ENCODE results near the gene CAPNS2. TPM values are rescaled to one million over a fixed set of nuclear protein-coding genes. Genes with fewer than 3 reads are reported as not detected.

The CAPNS2 gene
- total and polyA plus RNA-seq, 11 donors: 0.72 TPM; not detected in 10

DNA sequence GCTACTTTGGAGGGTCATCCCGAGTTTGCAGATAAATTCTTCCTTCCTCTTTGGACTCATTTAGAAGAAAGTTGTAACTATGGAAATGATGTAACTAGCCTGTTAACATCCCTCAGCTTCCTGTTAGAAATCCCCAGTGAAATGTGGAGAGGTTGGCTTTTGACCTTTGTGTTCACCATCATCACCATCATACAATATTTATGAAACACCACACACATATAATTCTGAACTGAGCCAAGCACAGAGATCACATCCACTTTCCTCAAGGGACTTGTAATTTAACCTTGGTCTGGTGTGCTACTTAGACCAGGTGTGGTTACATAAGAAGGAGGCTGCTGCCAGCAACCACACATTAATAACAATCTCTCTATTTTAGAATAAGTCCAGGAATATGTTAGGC lies 2.5 kb downstream of the CAPNS2 start:
- no peaks in the 10 kb centered on the region for H3K9me3 ChIP-seq
- ATAC-seq (peak in 2 of 4 donors; percentile 60 to 65), DNase-seq (no peak)
- no peaks in the 10 kb centered on the region for H3K27me3 ChIP-seq
- no peak overlapping the region for H3K4me3 ChIP-seq
- H3K36me3 ChIP-seq: no peaks in the 10 kb centered on the region
- H3K4me1 ChIP-seq: peaks cover 0 to 63% (median 17%) of the 10 kb centered on the region in 12 donors
- peak overlapping the region in 1 of 12 donors; percentile 21 for H3K27ac ChIP-seq
- TF ChIP-seq, protein P1, sequence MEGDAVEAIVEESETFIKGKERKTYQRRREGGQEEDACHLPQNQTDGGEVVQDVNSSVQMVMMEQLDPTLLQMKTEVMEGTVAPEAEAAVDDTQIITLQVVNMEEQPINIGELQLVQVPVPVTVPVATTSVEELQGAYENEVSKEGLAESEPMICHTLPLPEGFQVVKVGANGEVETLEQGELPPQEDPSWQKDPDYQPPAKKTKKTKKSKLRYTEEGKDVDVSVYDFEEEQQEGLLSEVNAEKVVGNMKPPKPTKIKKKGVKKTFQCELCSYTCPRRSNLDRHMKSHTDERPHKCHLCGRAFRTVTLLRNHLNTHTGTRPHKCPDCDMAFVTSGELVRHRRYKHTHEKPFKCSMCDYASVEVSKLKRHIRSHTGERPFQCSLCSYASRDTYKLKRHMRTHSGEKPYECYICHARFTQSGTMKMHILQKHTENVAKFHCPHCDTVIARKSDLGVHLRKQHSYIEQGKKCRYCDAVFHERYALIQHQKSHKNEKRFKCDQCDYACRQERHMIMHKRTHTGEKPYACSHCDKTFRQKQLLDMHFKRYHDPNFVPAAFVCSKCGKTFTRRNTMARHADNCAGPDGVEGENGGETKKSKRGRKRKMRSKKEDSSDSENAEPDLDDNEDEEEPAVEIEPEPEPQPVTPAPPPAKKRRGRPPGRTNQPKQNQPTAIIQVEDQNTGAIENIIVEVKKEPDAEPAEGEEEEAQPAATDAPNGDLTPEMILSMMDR (IDR thresholded peaks at IDR 0.05): no peak
- TF ChIP-seq POLR2A (IDR thresholded peaks at IDR 0.05): no peak
- intact Hi-C loops (cut with DNase I): no loop called here
- WGBS, 4 donors: 23 to 38% (median 35%) methylated on average over 1 of the region's 1 CpG

DNA sequence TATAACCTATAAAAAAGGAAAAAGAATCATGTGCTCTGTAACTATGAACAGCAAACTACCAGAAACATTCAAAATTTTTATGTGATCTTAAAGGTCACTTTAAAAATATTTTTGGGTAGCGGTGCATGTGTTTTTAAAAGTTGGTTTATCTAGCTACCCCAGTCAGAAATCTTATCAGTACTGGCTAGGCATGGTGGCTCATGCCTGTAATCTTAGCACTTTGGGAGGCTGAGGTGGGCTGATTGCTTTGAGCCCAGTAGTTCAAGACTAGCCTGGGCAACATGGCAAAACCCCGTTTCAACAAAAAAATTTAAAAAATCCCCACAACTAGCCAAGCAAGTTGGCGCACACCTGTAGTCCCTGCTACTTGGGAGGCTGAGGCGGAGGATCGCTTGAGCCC lies 3.7 kb downstream of the CAPNS2 start:
- peaks cover 0 to 2% (median 0%) of the 10 kb centered on the region in 9 donors for H3K36me3 ChIP-seq
- peaks cover 0 to 63% (median 19%) of the 10 kb centered on the region in 12 donors for H3K4me1 ChIP-seq
- no peak for TF ChIP-seq POLR2A (IDR thresholded peaks at IDR 0.05)
- TF ChIP-seq, protein P1 (IDR thresholded peaks at IDR 0.05): no peak
- H3K9me3 ChIP-seq: no peaks in the 10 kb centered on the region
- H3K27me3 ChIP-seq: no peaks in the 10 kb centered on the region
- ATAC-seq (no peak), DNase-seq (no peak)
- no peak overlapping the region for H3K4me3 ChIP-seq
- H3K27ac ChIP-seq: no peak overlapping the region
- intact Hi-C loops (cut with DNase I): loop anchor here in 1 of 10 donors (10.0 kb wide), 1 partner anchor 95 kb away; no protein-coding TSS in a partner anchor
- WGBS, 4 donors: 77 to 94% (median 87%) methylated on average over 5 of the region's 5 CpGs

- peaks cover 0 to 5% (median 0%) of the 10 kb centered on the region in 9 donors for H3K36me3 ChIP-seq
- H3K4me3 ChIP-seq: no peak overlapping the region
- 0 to 97% (median 69%) methylated on average over 1 of the region's 1 CpG for WGBS, 4 donors
- TF ChIP-seq, protein P1 (IDR thresholded peaks at IDR 0.05): no peak
- DNase-seq (no peak), ATAC-seq (no peak)
- no peaks in the 10 kb centered on the region for H3K27me3 ChIP-seq
- H3K27ac ChIP-seq: no peak overlapping the region
- H3K4me1 ChIP-seq: peaks cover 0 to 56% (median 20%) of the 10 kb centered on the region in 12 donors
- intact Hi-C loops (cut with DNase I): loop anchor here in 1 of 10 donors (10.0 kb wide), 1 partner anchor 93 kb away; no protein-coding TSS in a partner anchor
- H3K9me3 ChIP-seq: no peaks in the 10 kb centered on the region
Observed at GRCh38 chr16:55571191-55571897, 4.9 kb downstream of the CAPNS2 start.

GRCh38 chr16:55572439-55572838 lies 6.0 kb downstream of the CAPNS2 start:
- H3K4me3 ChIP-seq: no peak overlapping the region
- no peak for TF ChIP-seq POLR2A (IDR thresholded peaks at IDR 0.05)
- TF ChIP-seq, protein P1 (IDR thresholded peaks at IDR 0.05): no peak
- no peak for DNase-seq
- no peaks in the 10 kb centered on the region for H3K9me3 ChIP-seq
- peaks cover 0 to 53% (median 15%) of the 10 kb centered on the region in 12 donors for H3K4me1 ChIP-seq
- intact Hi-C loops (cut with DNase I): loop anchor here in 1 of 10 donors (10.0 kb wide), 1 partner anchor 92 kb away; no protein-coding TSS in a partner anchor
- ATAC-seq: no peak
- peaks cover 0 to 11% (median 0%) of the 10 kb centered on the region in 9 donors for H3K36me3 ChIP-seq
- H3K27ac ChIP-seq: no peak overlapping the region
- whole genome bisulfite sequencing, 4 donors: 88 to 92% (median 89%) methylated on average over 4 of the region's 4 CpGs
- H3K27me3 ChIP-seq: no peaks in the 10 kb centered on the region

All from heart left ventricle (tissue), 16 donors.